Measurements from ENCODE around the gene UBE2J2.
"Not testable (repeated sequence)": the region's sequence is repeated elsewhere in the genome, so short reads cannot be mapped to it uniquely, and the experiment has no call there.

UBE2J2 gene

GRCh38 chr1:1253972-1254666 is 19.5 kb downstream of the UBE2J2 start:
- DNase-seq = no peak

- DNase-seq = no peak
Measured at GRCh38 chr1:1253314-1253713, 20.3 kb downstream of the UBE2J2 start.

GRCh38 chr1:1250786-1251284 is 22.8 kb downstream of the UBE2J2 start:
- peak; percentile 77 to 83 for DNase-seq

- DNase-seq = not testable (repeated sequence)
Measured at GRCh38 chr1:1248009-1248913, 25.4 kb downstream of the UBE2J2 start.

GRCh38 chr1:1247341-1247913 is 26.2 kb downstream of the UBE2J2 start:
- no peak for DNase-seq

GRCh38 chr1:1246577-1247340 is 26.9 kb downstream of the UBE2J2 start, which contains the start of gene C1QTNF12:
Gene C1QTNF12 (minus strand): TSS chr1:1246722. CDS start chr1:1246690, 32 bp downstream.
- DNase-seq = no peak

GRCh38 chr1:1245817-1246576 is 27.7 kb downstream of the UBE2J2 start:
- DNase-seq = no peak

- no peak for DNase-seq
Measured at GRCh38 chr1:1245178-1245816, 28.4 kb downstream of the UBE2J2 start.

- no peak for DNase-seq
Measured at GRCh38 chr1:1244192-1244811, 29.4 kb downstream of the UBE2J2 start.

GRCh38 chr1:1243807-1244191 is 29.9 kb downstream of the UBE2J2 start:
- no peak for DNase-seq

GRCh38 chr1:1243266-1243660 is 30.4 kb downstream of the UBE2J2 start:
- DNase-seq = no peak

GRCh38 chr1:1242461-1243265 is 31.0 kb downstream of the UBE2J2 start:
- no peak for DNase-seq

- DNase-seq = no peak
Measured at GRCh38 chr1:1241588-1242219, 31.9 kb downstream of the UBE2J2 start.

GRCh38 chr1:1240822-1241587 is 32.6 kb downstream of the UBE2J2 start:
- DNase-seq = no peak

GRCh38 chr1:1240348-1240732 is 33.3 kb downstream of the UBE2J2 start:
- DNase-seq = no peak

- DNase-seq = no peak
Measured at GRCh38 chr1:1239614-1240347, 33.9 kb downstream of the UBE2J2 start.

GRCh38 chr1:1239227-1239613 is 34.4 kb downstream of the UBE2J2 start:
- no peak for DNase-seq

GRCh38 chr1:1238702-1239178 is 34.9 kb downstream of the UBE2J2 start:
- no peak for DNase-seq
